ENCODE data around the gene MIOS.
"Not testable (repeated sequence)": the region's sequence is repeated elsewhere in the genome, so short reads cannot be mapped to it uniquely, and the experiment has no call there.

MIOS gene

DNA sequence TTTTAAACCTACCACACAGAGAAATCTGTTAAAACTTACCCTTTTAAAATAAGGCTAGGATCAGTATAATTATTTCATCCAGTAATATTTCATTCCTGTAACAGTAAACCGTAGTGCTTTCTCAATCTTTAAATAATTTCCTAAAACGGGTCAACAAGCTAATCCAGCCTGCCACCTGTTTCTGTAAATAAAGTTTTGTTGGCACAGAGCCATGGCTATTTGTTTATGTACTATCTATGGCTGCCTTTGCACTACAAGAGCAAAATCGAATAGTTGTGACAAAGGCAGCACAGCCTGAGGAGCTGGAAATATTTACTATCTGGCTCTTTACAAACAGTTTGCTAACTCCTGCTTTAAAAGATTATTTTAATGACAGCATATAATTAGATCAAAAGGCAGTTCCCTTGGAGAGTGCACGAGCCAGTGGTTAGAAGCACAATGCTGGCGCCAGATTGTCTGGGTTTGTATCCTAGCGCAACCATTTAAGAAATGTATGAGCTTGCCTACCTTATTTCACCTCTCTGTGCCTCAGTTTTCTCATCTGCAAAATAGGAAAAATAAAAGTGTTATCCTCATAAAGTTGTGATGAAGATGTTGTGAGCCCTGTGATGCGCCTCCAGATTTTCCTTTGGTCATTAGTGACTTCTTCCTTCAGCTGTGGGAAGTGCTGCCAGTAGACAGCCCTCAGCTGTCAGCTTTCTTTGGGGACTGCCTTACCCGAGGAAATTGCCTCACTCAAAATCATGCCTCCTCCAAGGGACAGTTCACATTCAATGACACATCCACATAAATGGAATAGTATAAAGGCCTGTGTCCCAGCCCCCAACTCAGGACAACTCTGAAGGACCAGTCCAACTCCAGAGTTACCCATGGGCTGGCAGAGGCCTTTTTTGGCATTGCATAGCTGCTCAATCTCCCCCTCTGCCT is 11.8 kb upstream of the MIOS start:
- no peak for DNase-seq (ENCODE audit: low read depth)

DNA sequence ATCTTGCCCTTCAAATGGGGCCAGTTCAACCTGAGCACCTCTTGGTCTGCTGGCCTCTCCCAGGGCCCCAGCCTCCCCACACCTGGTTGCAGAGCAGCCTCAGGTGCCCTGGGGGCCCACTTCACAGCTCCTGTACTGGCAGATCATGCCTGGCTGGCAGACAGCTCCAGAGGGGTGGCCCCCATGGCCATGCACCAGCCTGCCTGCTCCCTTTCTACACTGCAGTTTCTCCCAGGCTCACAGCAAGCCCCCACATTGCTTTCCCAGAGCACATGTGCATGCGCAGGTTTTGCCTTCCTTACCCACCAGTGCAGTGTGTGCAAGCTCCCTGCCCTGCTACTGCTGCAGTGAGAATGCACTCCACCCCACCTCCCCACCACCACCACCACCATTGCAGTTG is 9.8 kb upstream of the MIOS start:
- DNase-seq (ENCODE audit: low read depth) = no peak

DNA sequence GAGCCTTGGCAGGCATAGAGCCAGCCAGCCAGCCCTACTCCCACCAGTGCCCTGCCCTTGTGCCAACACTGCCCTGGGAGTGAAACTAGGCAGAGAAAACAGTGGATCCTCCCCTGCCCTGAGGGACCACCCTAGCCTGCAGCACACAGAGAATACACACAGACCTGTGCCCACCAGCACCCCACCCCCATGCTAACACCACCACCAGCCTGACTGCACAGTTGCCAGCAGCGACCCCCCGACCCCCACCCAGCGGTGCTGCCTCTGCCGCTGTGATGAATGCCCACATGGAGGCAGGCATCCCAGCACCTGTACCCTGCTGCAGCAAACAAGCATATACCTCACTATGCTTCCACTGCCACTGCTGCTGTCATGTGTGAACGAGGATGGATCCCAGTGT is 9.4 kb upstream of the MIOS start:
- DNase-seq (ENCODE audit: low read depth) = no peak

- not testable (repeated sequence) for DNase-seq (ENCODE audit: low read depth)
These were observed 5.1 kb upstream of the MIOS start for GRCh38 chr7:7561591-7561990.

DNA sequence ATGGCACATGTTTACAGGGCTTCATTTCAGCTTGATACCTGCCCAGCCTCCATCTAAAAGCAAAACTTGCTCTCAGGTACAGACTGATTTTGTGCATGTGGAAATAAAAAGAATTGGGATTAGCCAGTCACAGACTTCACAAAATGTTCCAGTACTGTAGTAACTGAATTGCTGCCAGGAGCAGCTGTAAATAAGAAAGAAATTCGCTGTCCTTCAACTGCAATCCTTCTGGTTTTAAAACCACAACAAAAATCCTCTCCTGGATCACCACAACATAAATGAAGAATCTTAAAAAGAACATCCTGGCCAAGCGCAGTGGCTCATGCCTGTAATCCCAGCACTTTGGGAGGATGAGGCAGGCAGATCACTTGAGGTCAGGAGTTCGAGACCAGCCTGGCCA is 3.9 kb upstream of the MIOS start:
- DNase-seq (ENCODE audit: low read depth) = no peak

DNA sequence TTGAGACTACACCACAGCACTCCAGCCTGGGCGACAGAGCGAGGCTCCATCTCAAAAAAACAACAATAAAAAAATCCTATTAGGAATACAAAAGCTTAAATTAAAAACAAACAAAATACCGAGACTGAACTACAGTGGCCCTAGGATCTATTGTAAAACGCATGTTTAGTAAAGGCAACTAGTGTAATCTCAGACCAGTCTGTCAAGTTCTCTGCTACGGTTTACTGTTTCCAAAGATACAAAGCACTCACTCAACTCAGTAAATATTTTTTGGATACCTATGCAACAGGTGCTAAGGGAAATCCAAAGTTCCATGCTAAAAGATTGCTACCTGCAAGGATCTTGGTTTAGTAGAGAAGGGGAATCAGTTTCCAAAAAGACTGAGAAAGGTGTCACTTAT is 3.4 kb upstream of the MIOS start:
- no peak for DNase-seq (ENCODE audit: low read depth)

DNA sequence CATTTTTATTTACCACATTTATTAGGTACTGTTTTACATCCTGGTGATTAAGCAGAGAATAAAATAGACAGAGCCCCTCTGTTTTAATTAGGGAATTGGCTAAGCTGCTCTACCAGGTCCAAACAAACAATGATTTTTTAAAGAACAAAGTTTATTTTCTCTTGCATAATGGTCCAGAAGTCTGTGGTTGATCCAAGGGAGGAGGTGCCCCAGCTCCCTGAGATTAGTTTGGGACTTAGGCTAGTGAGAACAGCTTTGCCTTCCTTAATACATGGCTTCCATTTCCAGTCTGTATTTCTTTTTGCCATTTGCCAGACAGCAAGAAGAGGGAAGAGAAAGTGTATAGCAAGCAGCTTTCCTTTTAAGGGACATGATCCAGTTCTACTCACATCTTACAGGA is 2.9 kb upstream of the MIOS start:
- no peak for DNase-seq (ENCODE audit: low read depth)

- DNase-seq (ENCODE audit: low read depth) = no peak
These were observed 2.3 kb upstream of the MIOS start for GRCh38 chr7:7564323-7564780.

GRCh38 chr7:7565018-7565680 is 1.5 kb upstream of the MIOS start:
- no peak for DNase-seq (ENCODE audit: low read depth)

GRCh38 chr7:7565746-7566650 is 686 bp upstream of the MIOS start:
- DNase-seq (ENCODE audit: low read depth) = no peak

DNA sequence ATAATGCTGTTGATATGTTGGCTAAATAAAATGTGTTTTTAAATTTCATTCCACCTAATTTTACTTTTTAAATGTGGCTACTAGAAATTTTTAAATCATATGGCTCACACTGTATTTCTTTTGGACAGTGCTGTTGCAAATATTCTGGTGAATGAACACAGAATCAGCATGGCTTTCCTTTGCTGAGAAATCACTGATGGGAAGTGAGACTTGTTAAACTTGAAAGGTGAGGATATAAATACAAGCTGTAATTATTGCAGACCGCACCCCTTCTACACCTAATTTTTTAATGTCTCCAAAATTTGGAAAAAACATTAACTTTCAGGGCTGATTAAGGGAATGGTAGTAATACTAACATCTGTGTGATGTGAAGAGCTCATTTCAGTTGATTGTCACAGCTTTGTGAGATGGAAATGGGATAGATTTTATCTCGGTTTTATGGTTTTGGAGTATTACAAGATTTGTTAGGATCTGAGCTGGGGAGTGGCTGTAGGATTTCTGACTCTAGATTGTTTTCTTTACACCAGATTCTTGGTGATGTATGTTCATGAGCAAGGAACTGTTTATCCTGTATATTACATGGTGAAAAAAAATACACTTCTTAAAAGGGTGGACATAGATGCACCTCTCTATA is 1.3 kb downstream of the MIOS start:
- DNase-seq (ENCODE audit: low read depth) = no peak

DNA sequence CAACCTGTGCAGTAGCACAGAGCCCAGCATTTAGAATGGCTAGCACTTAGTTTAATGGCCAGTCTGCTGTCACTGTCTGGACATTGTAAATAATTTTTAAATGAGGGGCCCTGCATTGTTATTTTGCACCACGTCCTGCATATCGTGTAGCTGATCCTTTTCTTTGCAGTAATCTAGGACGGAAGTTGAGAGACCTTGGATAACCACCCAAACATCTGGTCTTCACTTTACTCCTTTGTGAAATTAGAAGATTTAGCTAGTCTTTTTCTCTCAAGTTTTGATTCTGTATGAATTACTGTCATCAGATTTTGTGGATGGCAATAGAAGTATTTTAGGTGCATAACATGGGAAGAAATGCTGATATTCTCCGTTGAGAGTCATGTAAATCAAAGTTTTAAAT is 1.9 kb downstream of the MIOS start:
- no peak for DNase-seq (ENCODE audit: low read depth)

DNA sequence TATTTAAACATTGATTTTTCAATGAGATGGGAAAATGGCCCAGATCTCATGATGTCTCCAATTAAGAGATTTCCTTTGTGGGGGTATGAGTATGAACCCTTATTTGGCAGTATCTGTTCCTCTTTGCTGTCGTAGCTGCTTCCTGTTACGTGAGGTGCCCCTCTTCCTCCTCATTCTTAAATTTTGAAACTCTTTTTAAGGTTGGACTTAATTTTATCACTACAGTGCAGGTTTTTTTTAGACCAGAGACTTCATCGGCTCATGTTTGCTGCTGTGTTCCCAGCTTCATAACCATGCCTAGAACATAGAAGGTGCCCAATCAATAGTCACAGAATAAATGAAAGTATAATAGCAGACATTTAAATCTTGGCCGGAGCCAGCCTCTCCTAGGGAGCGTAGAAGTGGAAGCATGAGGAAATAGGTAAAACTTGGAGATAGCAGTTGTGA is 2.4 kb downstream of the MIOS start:
- no peak for DNase-seq (ENCODE audit: low read depth)

DNA sequence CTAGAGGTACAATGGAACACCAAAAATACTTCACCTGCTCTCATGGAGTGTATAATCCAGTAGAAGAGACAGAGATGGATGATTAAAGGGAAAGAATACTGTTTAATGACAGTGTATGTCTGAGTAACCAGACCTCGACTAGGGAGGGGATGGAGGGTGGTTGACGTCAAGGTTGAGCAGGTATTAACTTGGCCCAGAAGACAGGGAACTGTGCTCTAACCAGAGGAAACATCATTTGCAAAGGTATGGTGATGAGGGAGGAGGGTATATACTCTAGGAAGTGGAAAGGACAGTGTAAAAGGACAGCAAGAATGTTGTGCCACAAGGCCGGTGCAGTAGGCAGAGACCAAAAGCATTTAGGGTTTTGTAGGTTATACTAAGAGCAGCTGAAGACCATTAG is 2.9 kb downstream of the MIOS start:
- DNase-seq (ENCODE audit: low read depth) = no peak

- DNase-seq (ENCODE audit: low read depth) = no peak
These were observed 3.9 kb downstream of the MIOS start for GRCh38 chr7:7570584-7570983.

- no peak for DNase-seq (ENCODE audit: low read depth)
These were observed 7.0 kb downstream of the MIOS start for GRCh38 chr7:7573701-7574100.

- DNase-seq (ENCODE audit: low read depth) = no peak
These were observed 9.7 kb downstream of the MIOS start for GRCh38 chr7:7576344-7576743.

GRCh38 chr7:7577888-7578287 is 11.2 kb downstream of the MIOS start:
- no peak for DNase-seq (ENCODE audit: low read depth)

DNA sequence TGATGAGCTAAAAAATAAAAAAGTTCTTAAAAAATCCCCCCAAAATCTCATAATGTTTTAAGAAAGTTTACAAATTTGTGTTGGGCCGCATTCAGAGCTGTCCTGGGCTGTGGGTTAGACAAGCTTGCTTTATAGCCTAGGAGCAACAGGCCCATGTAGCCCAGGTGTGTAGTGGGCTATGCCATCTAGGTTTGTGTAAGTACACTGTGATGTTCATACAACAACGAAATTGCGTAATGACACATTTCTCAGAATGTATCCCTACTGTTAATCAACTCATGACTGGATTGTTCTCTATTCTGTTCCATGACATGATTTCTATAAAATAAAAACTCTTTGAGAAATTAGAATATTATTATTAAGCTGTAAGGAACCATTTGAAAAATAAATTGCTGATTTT is 13.0 kb downstream of the MIOS start:
- DNase-seq (ENCODE audit: low read depth) = no peak

DNA sequence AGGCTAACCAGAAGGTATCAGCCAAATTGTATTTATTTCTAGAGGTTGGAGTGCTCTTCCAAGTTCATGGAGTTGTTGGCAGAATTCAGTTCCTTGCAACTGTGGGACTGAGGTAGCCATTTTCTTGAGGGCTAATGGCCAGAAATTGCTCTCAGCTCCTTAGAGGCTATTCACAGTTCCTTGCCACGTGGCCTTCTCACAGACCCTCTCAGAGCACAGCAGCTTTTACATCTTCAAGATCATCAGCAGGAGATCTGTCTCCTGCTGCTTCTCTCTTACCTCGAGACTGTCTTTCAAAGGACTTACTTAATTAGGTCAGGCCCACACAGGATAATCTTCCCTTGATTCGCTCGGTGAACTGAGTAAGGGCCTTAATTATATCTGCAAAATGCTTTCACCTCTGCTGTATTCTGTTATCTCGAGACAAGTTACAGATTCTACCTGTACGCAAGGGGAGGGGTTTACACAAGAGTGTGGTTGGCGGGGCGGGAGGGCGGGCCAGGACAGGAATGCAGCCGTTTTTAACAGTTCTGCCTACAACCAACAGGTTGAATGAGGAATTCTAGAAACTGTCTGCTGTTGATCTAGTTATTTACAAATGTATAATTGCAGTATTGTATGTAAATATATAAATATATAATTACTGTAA is 15.0 kb downstream of the MIOS start:
- no peak for DNase-seq (ENCODE audit: low read depth)

GRCh38 chr7:7582596-7582995 is 15.9 kb downstream of the MIOS start:
- no peak for DNase-seq (ENCODE audit: low read depth)
